Ovary (tissue), 9 donors: ENCODE data around the gene DNLZ. TPM values are rescaled to one million over a fixed set of nuclear protein-coding genes. Genes with fewer than 3 reads are reported as not detected.

ENCODE experiments used
- DNase-seq, 5 donors: peaks; one replicate each; pipeline ENCODE4 v3.0.0-alpha.2; 2019 to 2020
- H3K27ac ChIP-seq, 2 donors: fragments of 200-600 bp; one replicate each; pipeline versions ENCODE4 v1.5.1 to v1.8.0; 2019 to 2022
- H3K27me3 ChIP-seq: fragments of 200-600 bp; one replicate; pipeline ENCODE4 v1.8.0; 2022
- H3K36me3 ChIP-seq: fragments of 200-600 bp; sonication (generic); one replicate; pipeline ENCODE4 v1.5.1; 2019
- H3K4me1 ChIP-seq: one replicate; pipeline ENCODE4 v1.8.1; 2013; ENCODE audit warnings: mild to moderate bottlenecking, moderate library complexity; ENCODE audit not compliant: insufficient read depth
- H3K4me3 ChIP-seq: fragments of 200-600 bp; sonication (generic); one replicate; pipeline ENCODE4 v1.5.1; 2017
- H3K9me3 ChIP-seq, 2 donors: fragments of 200-600 bp in 1 of 2; sonication (generic) in 1 of 2; one replicate each; pipeline versions ENCODE4 v1.5.1 to v1.8.1; 2013 to 2019; ENCODE audit warnings: mild to moderate bottlenecking in 1 of 2, moderate library complexity in 1 of 2
- EP300 ChIP-seq: sonication (generic); formaldehyde crosslinking; IDR thresholded peaks from one replicate; pipeline ENCODE4 v1.6.1; 2017; ENCODE audit warnings: antibody characterized with exemption
- POLR2A ChIP-seq: fragments of 450-650 bp; IDR thresholded peaks from one replicate; pipeline ENCODE4 v1.6.1; 2017; ENCODE audit warnings: antibody characterized with exemption, mild to moderate bottlenecking, moderate library complexity
- WGBS, 3 donors: extraction: QIAGEN DNeasy Blood & Tissue Kit in 1 of 3; methylation state at CpG; one replicate each; pipeline versions ENCODE4 v1.1.5 to v1.1.7; 2013 to 2017; 5-methylcytosine and 5-hydroxymethylcytosine counted together
- intact Hi-C, 4 donors: fragments of 100-400 bp; cut with DNase I; formaldehyde crosslinking; loops; one replicate each; pipeline versions ENCODE4 v1.11.0 to v1.15.1; 2022 to 2023
- polyA plus RNA-seq, 2 donors: library from polyadenylated mRNA; stranded (reverse); fragments of 200-250 nt in 1 of 2; fragments of 350-450 nt in 1 of 2; fragmentation: Illumina TruSeq in 1 of 2; extraction: RNeasy Lipid Tissue Mini Kit (QIAGEN cat#74804) in 1 of 2; gene quantifications; one replicate each; pipeline ENCODE4 v1.2.3, GENCODE V29; 2013 to 2014
- total RNA-seq, 7 donors: library from RNA; depleted of rRNA in 2 of 7; stranded (reverse); fragments of >200 nt in 2 of 7; fragmentation: NEBNext Ultra II Directional in 3 of 7; extraction: Animal tissue kit (Norgen Biotek cat#: 25700) in 3 of 7; gene quantifications; one replicate each; pipeline versions ENCODE4 v1.1.0 to v1.2.4, GENCODE V29; 2016 to 2023
- TF ChIP-seq, protein P1 (sequence below), 3 donors: fragments of 450-650 bp in 2 of 3; fragments of 200-600 bp in 1 of 3; IDR thresholded peaks; one replicate each; pipeline versions ENCODE4 v1.5.1 to v1.8.0; 2016 to 2022; ENCODE audit warnings: antibody characterized with exemption in 3 of 3, mild to moderate bottlenecking in 1 of 3
- donor health status: DM: no; HTN: no; CAD: no; lungs with moderate emphysema.
- donor health status: DM: no; HTN: no; CAD: no.
- donor health status: Bipolar disorder and iron deficiency.
- donor health status: DM: yes; HTN: yes; CAD: no.
- donor health status: DM: no; HTN: no; CAD: no.
- donor health status: DM: yes; HTN: yes; CAD: no.

Gene DNLZ
- total and polyA plus RNA-seq, 9 donors: 1.8 to 33.3 (median 21.2) TPM

GRCh38 chr9:136326761-136327303 is 36.7 kb downstream of the DNLZ start:
- 27 to 32% (median 31%) methylated on average over 8 to 17 of the region's 17 CpGs for WGBS, 3 donors
- peak overlapping the region; percentile 85 to 94 for H3K27ac ChIP-seq
- H3K4me3 ChIP-seq: peak overlapping the region; percentile 69
- no peak for DNase-seq
- H3K36me3 ChIP-seq: no peaks in the 10 kb centered on the region
- H3K27me3 ChIP-seq: no peaks in the 10 kb centered on the region
- TF ChIP-seq EP300: no peak
- TF ChIP-seq, protein P1, sequence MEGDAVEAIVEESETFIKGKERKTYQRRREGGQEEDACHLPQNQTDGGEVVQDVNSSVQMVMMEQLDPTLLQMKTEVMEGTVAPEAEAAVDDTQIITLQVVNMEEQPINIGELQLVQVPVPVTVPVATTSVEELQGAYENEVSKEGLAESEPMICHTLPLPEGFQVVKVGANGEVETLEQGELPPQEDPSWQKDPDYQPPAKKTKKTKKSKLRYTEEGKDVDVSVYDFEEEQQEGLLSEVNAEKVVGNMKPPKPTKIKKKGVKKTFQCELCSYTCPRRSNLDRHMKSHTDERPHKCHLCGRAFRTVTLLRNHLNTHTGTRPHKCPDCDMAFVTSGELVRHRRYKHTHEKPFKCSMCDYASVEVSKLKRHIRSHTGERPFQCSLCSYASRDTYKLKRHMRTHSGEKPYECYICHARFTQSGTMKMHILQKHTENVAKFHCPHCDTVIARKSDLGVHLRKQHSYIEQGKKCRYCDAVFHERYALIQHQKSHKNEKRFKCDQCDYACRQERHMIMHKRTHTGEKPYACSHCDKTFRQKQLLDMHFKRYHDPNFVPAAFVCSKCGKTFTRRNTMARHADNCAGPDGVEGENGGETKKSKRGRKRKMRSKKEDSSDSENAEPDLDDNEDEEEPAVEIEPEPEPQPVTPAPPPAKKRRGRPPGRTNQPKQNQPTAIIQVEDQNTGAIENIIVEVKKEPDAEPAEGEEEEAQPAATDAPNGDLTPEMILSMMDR (IDR thresholded peaks at IDR 0.05): no peak
- TF ChIP-seq POLR2A: no peak
- no peaks in the 10 kb centered on the region for H3K9me3 ChIP-seq
- peaks cover 19% of the 10 kb centered on the region for H3K4me1 ChIP-seq
- intact Hi-C loops: loop anchor here in 1 of 4 donors (5.0 kb wide), 1 partner anchor 35 kb away; the partner anchor contains the start of gene DNLZ

DNA sequence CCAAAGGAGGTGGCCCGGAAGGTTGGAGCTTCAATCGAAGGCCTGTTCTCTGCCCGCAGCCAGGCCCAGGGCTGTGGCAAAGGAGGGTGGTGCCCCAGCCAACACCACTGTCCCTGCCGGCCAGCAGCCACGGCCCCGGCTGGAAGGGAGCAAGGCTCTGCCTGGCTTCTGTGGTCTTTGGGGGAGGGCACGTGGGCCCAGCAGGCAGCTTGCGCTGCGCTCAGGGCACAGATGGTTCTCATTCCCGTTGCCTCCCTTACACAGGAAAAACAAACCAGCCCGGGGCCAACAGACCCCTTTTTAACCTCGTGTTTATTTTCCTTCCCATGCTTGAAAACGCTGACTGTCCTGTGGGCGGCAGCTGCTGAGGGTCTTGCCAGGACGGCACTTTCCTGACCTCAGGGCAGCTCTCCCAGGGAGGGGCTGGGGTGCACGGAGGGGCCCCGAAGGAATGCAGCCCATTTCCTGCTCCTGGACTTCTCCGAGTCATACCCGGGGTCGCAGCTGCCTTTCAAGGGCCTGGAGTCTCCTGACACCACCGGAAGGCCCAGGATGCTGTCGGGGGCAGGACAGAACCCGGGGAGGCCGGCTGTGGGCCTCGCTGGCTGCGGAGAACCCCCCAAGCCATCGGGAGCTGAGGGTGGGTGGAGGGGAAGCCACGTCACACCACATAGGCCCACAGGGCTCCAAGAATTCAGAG is 37.3 kb downstream of the DNLZ start:
- H3K4me3 ChIP-seq: no peak overlapping the region
- no peaks in the 10 kb centered on the region for H3K36me3 ChIP-seq
- WGBS, 3 donors: 9 to 19% (median 10%) methylated on average over 28 of the region's 28 CpGs
- peak overlapping the region; percentile 85 to 94 for H3K27ac ChIP-seq
- no peaks in the 10 kb centered on the region for H3K27me3 ChIP-seq
- TF ChIP-seq, protein P1 (IDR thresholded peaks at IDR 0.05): no peak
- H3K4me1 ChIP-seq: peaks cover 19% of the 10 kb centered on the region
- intact Hi-C loops: loop anchor here in 1 of 4 donors (5.0 kb wide), 1 partner anchor 36 kb away; the partner anchor contains the start of gene DNLZ
- no peaks in the 10 kb centered on the region for H3K9me3 ChIP-seq
- DNase-seq: peak; percentile 56 to 86 (median 75)

- peak in 2 of 5 donors; percentile 36 to 50 for DNase-seq
- intact Hi-C loops: loop anchor here in 1 of 4 donors (5.0 kb wide), 1 partner anchor 37 kb away; the partner anchor contains the start of gene DNLZ
- Histone ChIP-seq H3K36me3 (no peaks in the 10 kb centered on the region), H3K4me1 (peaks cover 19% of the 10 kb centered on the region), H3K27ac (peak overlapping the region in 1 of 2 donors; percentile 94), H3K9me3 (no peaks in the 10 kb centered on the region), H3K4me3 (no peak overlapping the region), H3K27me3 (no peaks in the 10 kb centered on the region)
- TF ChIP-seq, protein P1 (IDR thresholded peaks at IDR 0.05): no peak
- TF ChIP-seq POLR2A: no peak
- TF ChIP-seq EP300: no peak
- WGBS, 3 donors: 90 to 97% (median 96%) methylated on average over 13 of the region's 13 CpGs
Measured at GRCh38 chr9:136325358-136325757, 38.2 kb downstream of the DNLZ start.

DNA sequence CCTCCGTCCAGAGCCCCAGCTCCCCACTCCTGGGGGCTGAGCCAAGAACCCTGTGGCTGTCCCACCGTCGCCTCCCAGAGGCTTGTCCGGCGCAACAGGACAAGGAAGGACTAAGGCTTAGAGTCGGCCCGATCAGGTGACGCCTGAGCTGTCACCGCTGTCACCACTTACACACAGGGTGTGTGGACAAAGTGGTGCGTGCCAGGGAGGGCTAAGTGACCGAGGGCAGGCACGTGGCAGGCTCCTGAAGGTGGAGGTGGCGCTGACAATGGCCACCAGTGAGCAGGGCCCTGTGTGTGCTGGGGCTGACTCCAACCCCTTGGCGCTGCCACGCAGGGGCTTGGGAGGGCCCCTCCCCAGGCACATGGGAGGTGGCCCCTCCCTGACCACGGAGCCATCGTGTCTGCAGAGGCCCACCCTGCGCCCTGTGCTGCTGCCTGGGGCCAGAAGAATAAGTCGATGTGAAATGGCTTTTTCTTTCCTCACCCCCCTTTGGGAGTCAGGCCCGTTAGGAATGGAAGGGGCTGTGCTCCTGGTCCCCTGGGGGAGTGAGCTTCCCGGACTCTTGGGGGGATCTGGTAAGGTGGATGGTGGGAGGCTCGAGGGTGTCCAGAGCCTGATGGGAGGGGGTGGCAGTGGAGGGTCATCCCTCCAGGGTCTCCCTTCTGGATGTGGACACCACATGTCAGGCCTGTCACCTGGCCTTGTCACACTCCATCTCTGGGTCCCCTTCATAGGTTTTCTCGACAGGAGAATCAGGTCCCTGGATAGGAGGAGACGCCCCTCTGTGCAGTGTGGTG is 38.8 kb downstream of the DNLZ start:
- peaks cover 18% of the 10 kb centered on the region for H3K4me1 ChIP-seq
- H3K9me3 ChIP-seq: no peaks in the 10 kb centered on the region
- no peaks in the 10 kb centered on the region for H3K36me3 ChIP-seq
- H3K27me3 ChIP-seq: no peaks in the 10 kb centered on the region
- 76 to 83% (median 81%) methylated on average over 24 of the region's 24 CpGs for WGBS, 3 donors
- TF ChIP-seq EP300 (no peak), POLR2A (no peak)
- TF ChIP-seq, protein P1 (IDR thresholded peaks at IDR 0.05): no peak
- peak overlapping the region in 1 of 2 donors; percentile 94 for H3K27ac ChIP-seq
- peak in 2 of 5 donors; percentile 35 to 59 for DNase-seq
- intact Hi-C loops: loop anchor here in 1 of 4 donors (5.0 kb wide), 1 partner anchor 38 kb away; the partner anchor contains the start of gene DNLZ
- no peak overlapping the region for H3K4me3 ChIP-seq
